Measurements from ENCODE around the gene RBP5.

RBP5 gene

DNA sequence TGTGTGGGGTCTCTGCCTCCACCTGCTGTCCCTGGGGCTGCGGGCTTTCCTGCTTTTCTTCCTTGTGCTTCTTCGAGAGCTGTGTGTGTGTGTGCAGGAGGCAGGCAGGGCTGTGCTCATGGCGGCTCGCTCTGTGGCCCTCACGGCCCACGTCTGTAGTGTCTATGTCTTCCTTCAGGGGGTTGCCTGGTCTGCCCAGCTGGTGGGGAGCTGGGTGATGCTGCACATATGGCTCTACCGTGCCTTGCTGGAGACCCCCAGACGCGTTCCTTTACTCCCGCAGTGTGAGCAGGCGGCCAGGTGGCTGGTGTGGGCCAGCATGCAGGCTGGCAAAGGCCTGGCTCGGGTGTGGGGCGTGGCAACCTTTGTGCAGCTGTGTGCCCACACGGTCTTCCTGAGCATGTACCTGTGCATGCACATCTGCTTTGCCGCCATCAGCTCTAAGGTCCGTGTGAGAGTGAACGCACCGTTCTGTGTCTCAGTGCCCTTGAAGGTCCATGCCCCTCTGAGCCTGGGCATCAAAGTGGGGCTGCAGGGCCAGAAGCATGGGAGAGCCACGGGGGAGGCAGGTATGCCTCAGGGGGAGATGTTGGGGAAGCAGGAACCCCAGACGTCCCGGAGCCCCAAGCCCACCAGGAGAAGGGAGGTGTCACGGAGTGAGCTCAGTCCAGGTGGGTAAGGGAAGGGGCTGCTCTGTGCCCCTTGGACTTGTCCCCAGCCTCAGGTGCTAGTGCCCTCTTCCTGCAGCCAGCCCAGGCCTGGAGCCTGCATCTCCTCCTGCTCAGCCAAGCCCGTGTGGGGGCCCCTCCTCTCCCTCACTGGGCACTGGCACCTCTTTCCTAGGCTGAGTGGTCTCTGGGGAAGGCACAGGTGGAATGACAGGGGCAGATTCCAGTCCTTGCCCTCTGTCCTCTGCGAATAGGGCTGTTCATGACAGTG lies 27.8 kb upstream of the RBP5 start:
- Histone ChIP-seq H3K27me3 (replicated peaks) (no peaks in the 10 kb centered on the region), H3K27ac (no peak overlapping the region), H3K4me3 (ENCODE audit: low read depth, low read length) (no peak overlapping the region), H3K36me3 (replicated peaks) (no peaks in the 10 kb centered on the region)
- DNase-seq, result no peak
- TF ChIP-seq, protein P1, sequence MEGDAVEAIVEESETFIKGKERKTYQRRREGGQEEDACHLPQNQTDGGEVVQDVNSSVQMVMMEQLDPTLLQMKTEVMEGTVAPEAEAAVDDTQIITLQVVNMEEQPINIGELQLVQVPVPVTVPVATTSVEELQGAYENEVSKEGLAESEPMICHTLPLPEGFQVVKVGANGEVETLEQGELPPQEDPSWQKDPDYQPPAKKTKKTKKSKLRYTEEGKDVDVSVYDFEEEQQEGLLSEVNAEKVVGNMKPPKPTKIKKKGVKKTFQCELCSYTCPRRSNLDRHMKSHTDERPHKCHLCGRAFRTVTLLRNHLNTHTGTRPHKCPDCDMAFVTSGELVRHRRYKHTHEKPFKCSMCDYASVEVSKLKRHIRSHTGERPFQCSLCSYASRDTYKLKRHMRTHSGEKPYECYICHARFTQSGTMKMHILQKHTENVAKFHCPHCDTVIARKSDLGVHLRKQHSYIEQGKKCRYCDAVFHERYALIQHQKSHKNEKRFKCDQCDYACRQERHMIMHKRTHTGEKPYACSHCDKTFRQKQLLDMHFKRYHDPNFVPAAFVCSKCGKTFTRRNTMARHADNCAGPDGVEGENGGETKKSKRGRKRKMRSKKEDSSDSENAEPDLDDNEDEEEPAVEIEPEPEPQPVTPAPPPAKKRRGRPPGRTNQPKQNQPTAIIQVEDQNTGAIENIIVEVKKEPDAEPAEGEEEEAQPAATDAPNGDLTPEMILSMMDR (IDR thresholded peaks at IDR 0.05; ENCODE audit: low read depth, low read length, missing control alignments), result no peak
- in situ Hi-C loops (cut with HindIII; ENCODE audit: low pct_ligation_motif_present, low sequenced_read_pairs), result no loop called here

DNA sequence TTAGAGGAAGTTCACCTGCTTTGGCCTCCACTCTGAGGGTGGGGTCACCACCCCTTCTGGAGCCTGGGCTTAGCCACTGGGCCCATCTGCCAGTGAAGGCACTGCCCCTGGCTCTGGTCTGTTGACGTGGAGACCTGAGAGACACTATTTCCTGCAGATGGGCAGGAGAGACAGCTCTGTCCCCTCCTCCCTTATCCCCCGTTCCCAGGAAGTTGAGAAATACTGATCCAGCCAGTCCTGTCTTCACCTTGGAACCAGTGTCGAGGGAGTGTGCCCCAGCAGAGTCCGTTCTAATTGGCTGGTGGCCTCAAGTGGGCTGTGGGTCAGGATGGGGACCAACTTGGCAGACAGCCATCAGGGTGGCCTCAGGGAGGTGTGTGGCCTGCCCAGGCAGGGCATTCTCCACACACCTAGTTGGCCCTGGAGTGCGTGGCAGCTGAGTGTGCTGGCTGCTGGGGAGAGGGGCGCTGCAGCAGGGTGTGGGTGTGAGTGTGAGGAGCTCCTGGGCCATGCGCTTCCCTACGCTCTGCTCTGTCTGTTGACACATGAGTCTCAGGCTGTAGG lies 26.9 kb upstream of the RBP5 start:
- TF ChIP-seq, protein P1 (IDR thresholded peaks at IDR 0.05; ENCODE audit: low read depth, low read length, missing control alignments), result no peak
- no peak overlapping the region for H3K4me3 ChIP-seq (ENCODE audit: low read depth, low read length)
- in situ Hi-C loops (cut with HindIII; ENCODE audit: low pct_ligation_motif_present, low sequenced_read_pairs), result no loop called here
- H3K36me3 ChIP-seq (replicated peaks), result no peaks in the 10 kb centered on the region
- no peak overlapping the region for H3K27ac ChIP-seq
- no peak for DNase-seq
- H3K27me3 ChIP-seq (replicated peaks), result no peaks in the 10 kb centered on the region

DNA sequence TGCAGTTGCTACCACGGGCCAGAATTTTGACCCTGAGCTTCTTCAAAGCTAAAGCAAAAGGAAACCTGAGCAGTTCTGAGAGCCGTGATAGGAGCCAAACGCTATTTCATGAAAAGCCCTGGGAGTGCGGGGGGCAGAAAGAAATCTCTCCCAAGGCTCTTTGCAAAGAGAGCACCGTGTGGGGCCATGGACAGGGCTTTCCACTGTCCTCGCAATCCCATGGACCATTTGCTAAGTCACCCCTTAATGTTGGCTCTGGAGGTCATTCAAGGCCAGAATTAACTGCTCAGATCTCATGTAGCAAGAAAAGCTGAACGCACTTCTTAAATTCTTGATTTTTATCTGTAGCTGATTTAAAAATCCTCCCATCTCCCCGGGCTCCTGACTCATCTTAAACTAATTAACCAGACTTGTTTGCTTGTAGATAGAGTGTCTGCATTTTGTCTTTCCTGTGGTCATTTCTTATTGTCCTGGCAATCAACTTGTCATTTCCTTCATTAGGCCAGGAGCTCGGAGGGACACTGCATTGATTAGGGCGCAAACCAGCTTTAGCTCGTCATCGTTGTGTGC lies 26.3 kb upstream of the RBP5 start:
- Histone ChIP-seq H3K27ac (no peak overlapping the region), H3K36me3 (replicated peaks) (no peaks in the 10 kb centered on the region), H3K4me3 (ENCODE audit: low read depth, low read length) (no peak overlapping the region), H3K27me3 (replicated peaks) (no peaks in the 10 kb centered on the region)
- in situ Hi-C loops (cut with HindIII; ENCODE audit: low pct_ligation_motif_present, low sequenced_read_pairs), result no loop called here
- TF ChIP-seq, protein P1 (IDR thresholded peaks at IDR 0.05; ENCODE audit: low read depth, low read length, missing control alignments), result no peak
- DNase-seq, result no peak

DNA sequence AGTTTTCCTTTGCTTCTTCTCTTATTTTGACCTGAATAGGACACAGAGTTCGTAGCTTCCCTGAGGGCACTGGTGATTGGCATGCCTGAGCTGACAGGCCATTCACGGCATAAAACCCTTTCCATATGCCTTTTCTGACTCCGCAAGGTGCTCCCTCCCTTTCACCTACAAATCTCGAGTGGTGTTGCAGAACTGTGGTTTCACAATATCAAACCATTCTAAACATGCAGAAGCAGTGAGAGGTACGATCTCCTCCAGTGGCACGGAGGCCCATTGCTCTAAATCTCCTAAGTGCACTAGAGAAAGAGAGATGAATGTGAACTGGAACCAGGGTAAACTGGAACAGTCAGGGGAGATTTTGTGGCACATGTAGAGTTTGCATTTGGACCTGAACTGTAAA lies 25.4 kb upstream of the RBP5 start:
- no peak overlapping the region for H3K27ac ChIP-seq
- TF ChIP-seq, protein P1 (IDR thresholded peaks at IDR 0.05; ENCODE audit: low read depth, low read length, missing control alignments), result no peak
- no peaks in the 10 kb centered on the region for H3K27me3 ChIP-seq (replicated peaks)
- no peak for DNase-seq
- in situ Hi-C loops (cut with HindIII; ENCODE audit: low pct_ligation_motif_present, low sequenced_read_pairs), result no loop called here
- H3K36me3 ChIP-seq (replicated peaks), result no peaks in the 10 kb centered on the region
- no peak overlapping the region for H3K4me3 ChIP-seq (ENCODE audit: low read depth, low read length)

DNA sequence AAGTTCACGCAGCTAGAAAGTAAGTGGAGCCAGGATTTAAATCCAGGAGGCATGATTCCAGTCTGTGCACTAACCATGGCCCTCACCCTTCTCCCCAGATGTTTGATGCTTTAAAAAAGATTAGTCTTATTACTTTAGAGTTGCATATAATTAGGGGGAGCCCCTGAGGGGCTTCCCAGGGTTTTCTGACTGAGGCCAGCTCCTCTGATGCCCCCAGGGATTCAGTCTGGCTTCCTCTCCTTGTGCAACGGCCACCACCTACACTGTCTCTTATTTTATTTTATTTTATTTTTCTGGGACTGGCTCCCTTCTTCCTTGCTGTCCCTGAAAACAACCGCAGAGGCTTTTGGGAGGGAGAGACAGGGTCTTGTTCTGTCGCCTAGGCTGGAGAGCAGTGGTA lies 24.1 kb upstream of the RBP5 start:
- no peak for DNase-seq
- in situ Hi-C loops (cut with HindIII; ENCODE audit: low pct_ligation_motif_present, low sequenced_read_pairs), result no loop called here
- no peaks in the 10 kb centered on the region for H3K27me3 ChIP-seq (replicated peaks)
- H3K27ac ChIP-seq, result no peak overlapping the region
- H3K4me3 ChIP-seq (ENCODE audit: low read depth, low read length), result no peak overlapping the region
- no peaks in the 10 kb centered on the region for H3K36me3 ChIP-seq (replicated peaks)
- TF ChIP-seq, protein P1 (IDR thresholded peaks at IDR 0.05; ENCODE audit: low read depth, low read length, missing control alignments), result no peak
